GM18505 (cell line): ENCODE results near the gene P2RY6.

Experiments
- ATAC-seq: cut with Tn5 transposase; IDR thresholded peaks from one replicate; pipeline ENCODE4 v1.9.1; 2021; ENCODE audit not compliant: unreplicated experiment
- POLR2A ChIP-seq: IDR thresholded peaks from 4 replicates; pipeline ENCODE4 v1.6.1; 2011; ENCODE audit warnings: borderline replicate concordance; ENCODE audit not compliant: insufficient read depth, insufficient read length; ENCODE audit errors: extremely low read depth

Gene P2RY6

DNA sequence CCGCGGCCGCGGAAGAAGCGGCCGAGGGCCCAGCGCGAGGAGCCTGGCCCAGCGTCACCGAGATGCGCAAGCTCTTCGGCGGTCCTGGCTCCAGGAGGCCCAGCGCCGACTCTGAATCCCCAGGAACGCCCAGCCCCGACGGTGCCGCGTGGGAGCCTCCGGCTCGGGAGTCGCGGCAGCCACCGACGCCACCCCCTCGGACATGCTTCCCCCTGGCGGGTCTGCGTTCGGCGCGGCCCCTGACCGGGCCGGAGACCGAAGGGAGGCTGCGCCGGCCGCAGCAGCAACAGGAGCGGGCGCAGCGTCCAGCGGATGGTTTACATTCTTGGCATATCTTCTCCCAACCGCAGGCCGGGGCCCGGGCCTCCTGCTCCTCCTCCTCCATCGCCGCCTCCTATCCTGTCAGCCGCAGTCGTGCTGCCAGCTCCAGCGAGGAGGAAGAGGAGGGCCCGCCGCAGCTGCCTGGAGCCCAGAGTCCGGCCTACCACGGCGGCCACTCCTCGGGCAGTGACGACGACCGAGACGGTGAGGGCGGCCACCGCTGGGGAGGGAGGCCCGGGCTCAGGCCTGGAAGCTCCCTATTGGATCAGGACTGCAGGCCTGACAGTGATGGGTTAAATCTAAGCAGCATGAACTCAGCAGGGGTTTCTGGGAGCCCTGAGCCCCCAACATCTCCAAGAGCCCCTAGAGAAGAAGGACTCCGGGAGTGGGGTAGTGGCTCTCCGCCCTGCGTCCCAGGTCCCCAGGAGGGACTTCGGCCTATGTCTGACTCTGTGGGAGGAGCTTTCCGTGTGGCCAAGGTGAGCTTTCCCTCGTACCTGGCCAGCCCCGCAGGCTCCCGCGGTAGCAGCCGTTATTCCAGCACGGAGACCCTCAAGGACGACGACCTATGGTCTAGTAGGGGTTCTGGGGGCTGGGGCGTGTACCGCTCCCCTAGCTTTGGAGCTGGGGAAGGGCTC lies 37.1 kb downstream of the P2RY6 start:
- TF ChIP-seq POLR2A, result no peak
- ATAC-seq, result no peak

DNA sequence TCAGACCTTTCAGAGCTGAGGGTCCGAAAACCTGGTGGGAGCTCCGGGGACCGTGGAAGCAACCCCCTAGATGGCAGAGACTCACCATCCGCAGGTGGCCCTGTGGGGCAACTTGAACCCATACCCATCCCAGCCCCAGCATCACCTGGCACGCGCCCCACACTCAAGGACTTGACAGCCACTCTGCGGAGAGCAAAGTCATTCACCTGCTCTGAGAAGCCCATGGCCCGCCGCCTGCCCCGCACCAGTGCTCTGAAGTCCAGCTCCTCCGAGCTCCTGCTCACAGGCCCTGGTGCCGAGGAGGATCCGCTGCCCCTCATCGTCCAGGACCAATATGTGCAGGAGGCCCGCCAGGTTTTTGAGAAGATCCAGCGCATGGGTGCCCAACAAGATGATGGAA lies 37.9 kb downstream of the P2RY6 start:
- no peak for TF ChIP-seq POLR2A
- ATAC-seq, result no peak

DNA sequence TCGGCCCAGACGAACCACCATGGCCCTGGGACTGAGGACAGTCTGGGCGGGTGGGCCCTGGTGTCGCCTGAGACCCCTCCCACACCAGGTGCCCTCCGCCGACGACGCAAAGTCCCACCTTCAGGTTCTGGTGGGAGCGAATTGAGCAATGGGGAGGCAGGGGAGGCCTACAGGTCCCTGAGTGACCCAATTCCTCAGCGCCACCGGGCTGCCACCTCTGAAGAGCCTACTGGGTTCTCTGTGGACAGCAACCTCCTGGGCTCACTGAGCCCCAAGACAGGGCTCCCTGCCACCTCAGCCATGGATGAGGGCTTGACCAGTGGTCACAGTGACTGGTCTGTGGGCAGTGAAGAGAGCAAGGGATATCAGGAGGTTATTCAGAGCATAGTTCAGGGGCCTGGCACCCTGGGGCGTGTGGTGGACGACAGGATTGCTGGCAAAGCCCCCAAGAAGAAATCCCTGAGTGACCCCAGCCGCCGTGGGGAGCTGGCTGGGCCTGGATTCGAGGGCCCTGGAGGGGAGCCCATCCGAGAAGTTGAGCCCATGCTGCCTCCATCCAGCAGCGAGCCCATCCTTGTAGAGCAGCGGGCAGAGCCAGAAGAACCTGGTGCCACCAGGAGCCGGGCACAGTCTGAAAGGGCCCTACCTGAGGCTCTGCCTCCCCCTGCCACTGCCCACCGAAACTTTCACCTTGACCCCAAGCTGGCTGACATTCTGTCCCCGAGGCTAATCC lies 38.7 kb downstream of the P2RY6 start:
- no peak for TF ChIP-seq POLR2A
- ATAC-seq, result no peak

DNA sequence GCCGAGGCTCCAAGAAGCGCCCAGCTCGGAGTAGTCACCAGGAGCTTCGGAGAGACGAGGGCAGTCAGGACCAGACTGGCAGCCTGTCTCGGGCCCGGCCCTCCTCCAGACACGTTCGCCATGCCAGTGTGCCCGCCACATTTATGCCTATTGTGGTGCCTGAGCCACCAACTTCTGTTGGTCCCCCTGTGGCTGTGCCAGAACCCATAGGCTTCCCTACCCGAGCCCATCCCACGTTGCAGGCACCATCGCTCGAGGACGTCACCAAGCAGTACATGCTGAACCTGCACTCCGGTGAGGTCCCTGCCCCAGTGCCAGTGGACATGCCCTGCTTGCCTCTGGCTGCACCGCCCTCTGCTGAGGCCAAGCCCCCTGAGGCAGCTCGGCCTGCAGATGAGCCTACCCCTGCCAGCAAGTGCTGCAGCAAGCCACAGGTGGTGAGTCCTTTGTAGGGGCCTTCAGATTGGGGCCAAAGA lies 39.3 kb downstream of the P2RY6 start:
- ATAC-seq, result no peak
- TF ChIP-seq POLR2A, result no peak

DNA sequence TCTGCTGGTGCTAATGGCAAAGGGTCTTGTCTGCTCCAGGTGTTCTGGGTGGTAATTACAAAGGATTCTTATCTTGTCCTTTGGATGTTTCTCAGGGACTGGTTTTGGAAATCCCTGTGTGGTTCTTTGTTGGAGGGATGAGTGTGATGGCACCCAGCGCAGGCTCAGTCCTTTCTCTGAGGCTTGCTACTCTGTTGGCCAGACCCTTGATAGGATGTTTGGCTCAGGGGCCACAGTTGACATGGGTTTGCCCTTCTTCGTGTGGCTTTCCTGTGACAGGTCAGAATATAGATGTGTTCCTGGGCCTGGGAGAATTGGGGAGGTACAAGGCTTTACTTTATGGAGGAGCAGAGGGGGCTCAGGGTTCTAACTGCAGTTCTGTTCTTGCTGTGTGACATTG lies 39.9 kb downstream of the P2RY6 start:
- TF ChIP-seq POLR2A, result no peak

DNA sequence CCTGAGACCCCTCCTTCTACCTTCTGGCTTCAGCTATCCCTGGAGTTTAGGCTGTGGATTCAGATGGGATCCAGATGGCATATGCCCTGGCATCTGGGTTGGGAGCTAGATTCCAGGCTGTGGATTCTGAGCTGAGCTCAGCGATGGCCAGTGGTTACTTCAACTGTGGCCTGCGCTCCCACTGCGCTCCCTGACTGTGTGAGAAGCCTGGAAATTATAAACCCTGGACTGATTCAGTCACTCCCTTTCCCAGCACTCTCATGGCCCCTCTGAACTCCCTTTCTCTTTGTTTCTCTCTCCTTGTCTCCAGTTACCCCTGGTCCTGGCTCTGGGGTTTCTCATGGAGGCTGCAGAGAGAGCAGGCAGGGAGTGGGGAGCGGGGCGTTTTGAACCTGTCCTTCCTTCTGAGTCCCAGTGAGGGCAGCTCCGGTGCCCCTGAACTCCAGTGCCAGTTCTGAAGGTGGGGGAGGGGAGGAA lies 40.8 kb downstream of the P2RY6 start:
- ATAC-seq, result no peak
- no peak for TF ChIP-seq POLR2A

More for the DNA sequence above, 39.9 kb downstream of the P2RY6 start:
- no peak for ATAC-seq

DNA sequence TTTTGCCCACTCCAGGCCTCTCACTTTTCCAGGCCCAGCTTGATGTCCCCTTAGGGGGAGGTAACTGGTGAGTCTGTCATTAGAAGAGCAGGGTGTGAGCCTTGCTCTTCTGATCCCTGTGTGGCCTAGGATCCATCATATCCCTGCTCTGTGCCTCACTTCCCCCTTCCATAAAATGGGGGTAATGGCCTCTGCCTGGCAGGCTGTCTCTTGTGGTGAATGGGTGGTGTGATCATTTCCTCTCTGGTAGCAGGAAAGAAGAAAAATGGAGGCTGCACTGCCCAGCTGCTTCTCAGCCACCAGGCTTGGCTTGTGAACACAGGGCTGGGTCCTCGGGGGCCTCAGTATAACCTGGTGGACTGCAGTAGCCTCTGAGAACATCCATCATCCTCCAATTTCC lies 41.5 kb downstream of the P2RY6 start:
- no peak for ATAC-seq
- TF ChIP-seq POLR2A, result no peak

DNA sequence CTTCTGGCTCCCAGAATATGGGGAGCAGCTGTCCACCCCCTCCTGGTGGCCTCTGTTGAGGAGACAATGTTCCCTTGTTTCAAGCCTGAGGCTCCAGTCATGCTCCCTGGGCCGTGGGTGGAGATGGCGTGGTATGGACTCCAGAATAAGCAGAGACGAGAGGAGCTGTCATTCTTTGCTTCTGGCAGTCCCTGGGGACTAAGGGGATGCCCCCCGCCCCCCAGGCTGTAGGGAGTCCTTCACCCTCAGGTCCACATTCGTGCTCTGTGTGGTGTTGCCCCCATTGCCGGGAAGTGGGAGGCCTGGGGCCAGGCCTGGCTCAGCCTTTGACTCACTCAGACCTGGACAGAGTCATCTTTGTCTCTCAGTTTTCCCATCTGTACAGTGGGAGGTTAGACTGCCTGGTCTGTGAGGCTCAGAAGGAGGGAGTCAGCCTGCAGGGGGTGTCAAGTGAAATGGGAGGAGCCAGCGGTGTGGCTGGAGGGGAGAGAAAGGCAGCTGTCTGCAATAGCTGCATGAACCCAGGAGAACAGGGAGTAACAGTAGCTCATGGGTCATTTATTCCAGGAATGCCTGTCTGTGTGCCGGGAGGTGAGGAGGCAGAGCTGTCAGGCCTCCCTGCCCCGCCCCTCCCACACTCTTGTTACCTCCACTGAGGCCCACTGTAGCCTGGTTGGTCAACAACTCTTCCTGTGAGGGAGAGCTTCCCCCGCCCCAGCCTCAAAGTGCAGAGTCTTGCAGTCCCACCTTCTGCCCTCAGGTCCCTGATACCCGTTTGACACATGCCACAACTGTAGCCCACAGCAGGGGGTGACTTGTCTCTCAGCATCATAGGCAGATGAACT lies 42.2 kb downstream of the P2RY6 start:
- TF ChIP-seq POLR2A, result no peak
- ATAC-seq, result no peak

DNA sequence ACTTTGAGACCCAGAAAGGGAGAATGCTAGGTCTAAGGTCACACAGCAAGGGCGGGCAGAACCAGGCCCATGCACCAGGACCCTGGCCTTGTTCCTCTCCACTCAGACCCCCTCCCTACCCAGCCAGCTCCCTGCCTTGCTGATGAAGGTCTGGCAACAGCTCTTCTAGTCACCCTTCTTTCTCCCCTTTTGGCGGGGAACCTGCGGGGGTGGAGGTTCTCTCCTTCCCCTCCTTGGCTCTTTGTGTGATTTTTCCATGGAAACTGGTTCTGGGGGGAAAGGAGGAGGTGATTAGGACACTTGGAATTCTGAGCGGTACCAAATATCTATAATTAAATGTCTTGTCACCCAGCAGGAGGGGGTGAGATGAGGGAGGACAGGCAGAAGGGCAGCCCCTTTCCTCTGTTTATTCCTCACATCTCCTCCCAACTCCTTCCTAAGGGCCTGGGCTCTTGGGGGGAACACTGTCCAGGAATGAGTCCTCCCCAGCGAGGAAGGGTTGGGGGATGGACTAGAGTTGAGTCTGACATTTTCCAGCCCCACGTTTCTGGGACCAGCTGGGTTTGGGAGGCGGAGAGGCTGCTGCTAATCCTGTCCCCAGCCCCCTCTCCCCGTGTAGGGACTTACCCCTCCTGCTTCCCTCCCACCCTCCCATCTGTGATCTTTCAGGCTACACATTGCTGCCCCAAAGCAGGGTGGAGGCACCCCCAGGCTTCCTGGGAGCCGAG lies 43.3 kb downstream of the P2RY6 start:
- TF ChIP-seq POLR2A, result no peak
- ATAC-seq, result no peak

DNA sequence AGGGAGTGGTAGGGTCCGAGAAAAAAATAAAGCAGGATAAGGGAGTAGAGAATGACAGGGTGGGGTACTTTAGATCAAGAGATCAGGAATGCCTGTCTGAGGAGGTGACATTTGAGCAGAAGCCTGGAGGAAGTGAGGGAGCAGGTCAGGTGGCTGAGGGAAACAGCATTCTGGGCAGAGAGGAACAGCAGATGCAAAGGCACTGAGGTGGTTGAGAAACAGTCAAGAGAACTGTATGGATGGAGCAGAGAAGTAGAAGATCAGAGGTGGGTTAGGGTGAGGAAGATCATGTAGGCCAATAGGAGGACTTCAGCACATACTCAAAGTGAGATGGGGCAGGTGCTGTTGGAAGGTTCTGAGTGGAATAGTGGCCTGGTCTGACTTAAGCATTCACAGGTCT lies 44.3 kb downstream of the P2RY6 start:
- ATAC-seq, result no peak
- no peak for TF ChIP-seq POLR2A

DNA sequence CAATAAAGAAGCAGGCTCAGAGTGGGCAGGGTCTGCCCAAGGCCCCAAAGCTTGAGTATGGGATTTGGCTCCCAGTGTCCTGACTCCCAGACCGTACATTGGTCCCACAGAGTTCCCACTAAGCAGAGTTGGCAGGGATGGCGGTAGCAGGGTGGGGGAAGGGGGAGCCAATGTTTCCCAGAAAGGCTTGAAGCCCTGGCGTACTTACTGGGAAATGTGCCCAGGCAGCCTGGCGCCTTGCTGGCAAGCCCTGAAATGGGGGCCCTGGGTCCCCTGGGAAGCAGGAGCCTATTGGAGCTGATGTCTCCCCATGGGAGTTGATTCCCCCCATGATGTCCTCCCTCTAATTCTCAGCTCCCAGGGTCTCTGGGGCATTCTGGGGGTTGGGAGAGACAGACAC lies 45.2 kb downstream of the P2RY6 start:
- ATAC-seq, result no peak
- no peak for TF ChIP-seq POLR2A

DNA sequence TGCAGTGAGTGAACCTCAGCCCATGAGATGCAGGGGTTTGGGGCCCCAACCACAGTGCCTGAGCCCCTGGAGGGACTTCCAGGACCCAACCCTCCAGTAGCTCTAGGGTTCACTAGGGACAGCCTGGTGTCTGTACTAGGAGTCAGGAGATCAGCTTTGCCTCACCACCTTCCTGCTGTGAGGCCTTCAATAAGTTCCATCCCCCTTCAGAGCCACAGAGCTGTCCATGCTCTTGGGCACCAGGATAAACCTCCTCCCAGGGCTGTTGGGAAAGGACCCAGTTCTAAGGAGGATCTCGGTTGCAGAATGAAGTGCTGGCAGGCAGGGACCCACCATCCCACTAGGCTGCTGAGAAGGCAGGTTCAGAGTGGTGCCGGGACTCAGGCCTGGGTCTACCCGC lies 45.7 kb downstream of the P2RY6 start:
- ATAC-seq, result no peak

DNA sequence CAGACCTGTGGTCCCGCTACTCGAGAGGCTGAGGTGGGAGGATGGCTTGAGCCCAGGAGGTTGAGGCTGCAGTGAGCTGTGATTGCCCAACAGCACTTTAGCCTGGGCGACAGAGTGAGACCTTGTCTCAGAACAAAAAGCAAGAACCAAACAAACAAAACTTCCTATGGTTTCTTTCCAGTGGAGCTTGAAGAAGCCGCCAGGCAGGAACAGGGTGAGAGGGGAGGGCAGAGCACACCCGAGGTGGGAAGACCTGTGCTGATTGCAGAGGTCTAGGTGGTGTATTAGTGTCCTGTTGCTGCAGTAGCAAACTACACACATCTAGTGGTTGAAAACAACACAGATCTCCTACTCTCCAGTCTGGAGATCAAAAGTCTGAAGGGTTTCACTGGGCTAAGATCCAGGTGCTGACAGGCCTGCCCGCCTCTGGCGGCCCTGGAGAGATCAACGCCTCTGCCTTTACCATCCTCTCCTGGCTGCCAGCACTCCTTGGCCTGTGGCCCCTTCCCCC lies 46.4 kb downstream of the P2RY6 start:
- no peak for ATAC-seq
- TF ChIP-seq POLR2A, result no peak

More for the DNA sequence above, 45.7 kb downstream of the P2RY6 start:
- TF ChIP-seq POLR2A, result no peak
